ENCODE data around the gene TRIML1.

GRCh38 chr4:188130355-188130754 is 8.9 kb upstream of the TRIML1 start:
- TF ChIP-seq CTCF (IDR thresholded peaks at IDR 0.05) (no peak), POLR2A (IDR thresholded peaks at IDR 0.05) (no peak)

Measured in adrenal gland (tissue), 5 donors.